ENCODE results near the gene GADD45B. TPM values are rescaled to one million over a fixed set of nuclear protein-coding genes. Genes with fewer than 3 reads are reported as not detected.
"Not testable (repeated sequence)": the region's sequence is repeated elsewhere in the genome, so short reads cannot be mapped to it uniquely, and the experiment has no call there.

Gene GADD45B
- polyA plus RNA-seq, 4 donors, result 9.9 to 17.6 (median 11.3) TPM

GRCh38 chr19:2509096-2509495 lies 33.2 kb downstream of the GADD45B start:
- no peak for DNase-seq (ENCODE audit: low read depth in 4 of 4, low spot score in 2 of 4)

- no peak for DNase-seq (ENCODE audit: low read depth in 4 of 4, low spot score in 2 of 4)
Observed at GRCh38 chr19:2511570-2511969, 35.6 kb downstream of the GADD45B start.

- no peak for DNase-seq (ENCODE audit: low read depth in 4 of 4, low spot score in 2 of 4)
Observed at GRCh38 chr19:2511991-2512390, 36.1 kb downstream of the GADD45B start.

- DNase-seq (ENCODE audit: low read depth in 4 of 4, low spot score in 2 of 4), result no peak
Observed at GRCh38 chr19:2512523-2513431, 36.9 kb downstream of the GADD45B start.

GRCh38 chr19:2514981-2515518 lies 39.1 kb downstream of the GADD45B start:
- no peak for DNase-seq (ENCODE audit: low read depth in 4 of 4, low spot score in 2 of 4)

- no peak for DNase-seq (ENCODE audit: low read depth in 4 of 4, low spot score in 2 of 4)
Observed at GRCh38 chr19:2516727-2517126, 40.8 kb downstream of the GADD45B start.

- DNase-seq (ENCODE audit: low read depth in 4 of 4, low spot score in 2 of 4), result no peak
Observed at GRCh38 chr19:2517881-2518601, 42.1 kb downstream of the GADD45B start.

GRCh38 chr19:2518856-2519255 lies 42.9 kb downstream of the GADD45B start:
- DNase-seq (ENCODE audit: low read depth in 4 of 4, low spot score in 2 of 4), result not testable (repeated sequence)

GRCh38 chr19:2519482-2519881 lies 43.6 kb downstream of the GADD45B start:
- no peak for DNase-seq (ENCODE audit: low read depth in 4 of 4, low spot score in 2 of 4)

- no peak for DNase-seq (ENCODE audit: low read depth in 4 of 4, low spot score in 2 of 4)
Observed at GRCh38 chr19:2523630-2524311, 47.8 kb downstream of the GADD45B start.

- DNase-seq (ENCODE audit: low read depth in 4 of 4, low spot score in 2 of 4), result no peak
Observed at GRCh38 chr19:2524361-2524839, 48.5 kb downstream of the GADD45B start.

- no peak for DNase-seq (ENCODE audit: low read depth in 4 of 4, low spot score in 2 of 4)
Observed at GRCh38 chr19:2524840-2525723, 49.2 kb downstream of the GADD45B start.

- DNase-seq (ENCODE audit: low read depth in 4 of 4, low spot score in 2 of 4), result no peak
Observed at GRCh38 chr19:2527171-2527570, 51.2 kb downstream of the GADD45B start.

GRCh38 chr19:2527686-2528085 lies 51.8 kb downstream of the GADD45B start:
- no peak for DNase-seq (ENCODE audit: low read depth in 4 of 4, low spot score in 2 of 4)

Other genes with a start within 250 kb of the GADD45B start
- gene PLEKHJ1, start 239.8 kb upstream of the GADD45B start, polyA plus RNA-seq (ENCODE audit: insufficient read length in 4 of 4), result 10 to 100 TPM; 60.5 to 98.5 (median 82.3) TPM
- 10 to 100 TPM; 55.3 to 92.4 (median 84.6) TPM for gene SF3A2, start 239.3 kb upstream of the GADD45B start, polyA plus RNA-seq (ENCODE audit: insufficient read length in 4 of 4)
- gene AMH, start 226.8 kb upstream of the GADD45B start, polyA plus RNA-seq (ENCODE audit: insufficient read length in 4 of 4), result 1 to 10 TPM in 3 of 4 donors, under 1 TPM in 1; 0.96 to 3.8 (median 2.4) TPM
- under 1 TPM; 0.23 to 0.94 (median 0.74) TPM for gene JSRP1, start 219.7 kb upstream of the GADD45B start, polyA plus RNA-seq (ENCODE audit: insufficient read length in 4 of 4)
- under 1 TPM in 3 of 4 donors, not detected in 1; 0.06 to 0.21 (median 0.16) TPM for gene PEAK3, start 194.0 kb upstream of the GADD45B start, polyA plus RNA-seq (ENCODE audit: insufficient read length in 4 of 4)
- gene LINGO3, start 168.0 kb upstream of the GADD45B start, polyA plus RNA-seq (ENCODE audit: insufficient read length in 4 of 4), result under 1 TPM; 0.06 to 0.14 (median 0.09) TPM
- gene LSM7, start 147.5 kb upstream of the GADD45B start, polyA plus RNA-seq (ENCODE audit: insufficient read length in 4 of 4), result 100 to 1,000 TPM in 3 of 4 donors, 10 to 100 TPM in 1; 75.3 to 125 (median 114) TPM
- gene SPPL2B, start 147.4 kb upstream of the GADD45B start, polyA plus RNA-seq (ENCODE audit: insufficient read length in 4 of 4), result 100 to 1,000 TPM in 2 of 4 donors, 10 to 100 TPM in 2; 39.5 to 141 (median 89.3) TPM
- 1 to 10 TPM in 1 of 4 donors, under 1 TPM in 3; 0.08 to 1.2 (median 0.62) TPM for gene TMPRSS9, start 115.9 kb upstream of the GADD45B start, polyA plus RNA-seq (ENCODE audit: insufficient read length in 4 of 4)
- gene TIMM13, start 48.5 kb upstream of the GADD45B start, polyA plus RNA-seq (ENCODE audit: insufficient read length in 4 of 4), result 100 to 1,000 TPM in 1 of 4 donors, 10 to 100 TPM in 3; 64.7 to 125 (median 91.1) TPM
- gene LMNB2, start 19.2 kb upstream of the GADD45B start, polyA plus RNA-seq (ENCODE audit: insufficient read length in 4 of 4), result 10 to 100 TPM; 51.4 to 93.0 (median 76.8) TPM
- 1 to 10 TPM; 5.2 to 7.7 (median 7.0) TPM for gene GNG7, start 226.6 kb downstream of the GADD45B start, polyA plus RNA-seq (ENCODE audit: insufficient read length in 4 of 4)
- 1 to 10 TPM; 2.5 to 5.0 (median 3.4) TPM for gene DIRAS1, start 245.2 kb downstream of the GADD45B start, polyA plus RNA-seq (ENCODE audit: insufficient read length in 4 of 4)

Measured in left renal cortex interstitium (tissue), 4 donors.